Thoracic aorta (tissue), 2 donors: ENCODE data around the gene C2orf78. TPM values are rescaled to one million over a fixed set of nuclear protein-coding genes. Genes with fewer than 3 reads are reported as not detected.

ENCODE experiments used
- ATAC-seq: fragments of 150-250 bp; one replicate; pipeline ENCODE4 v1.8.0; 2017; ENCODE audit warnings: low read depth; ENCODE audit not compliant: insufficient number of reproducible peaks, low FRiP score
- DNase-seq: peaks from one replicate; pipeline ENCODE4 v3.0.0-alpha.2; 2020; ENCODE audit warnings: low spot score
- H3K27ac ChIP-seq, 2 donors: fragments of 200-600 bp; sonication (generic); 1 replicate in 1 of 2; 2 replicates in 1 of 2; pipeline ENCODE4 v1.5.1; 2016; ENCODE audit warnings: mild to moderate bottlenecking in 2 of 2, moderate library complexity in 2 of 2
- H3K27me3 ChIP-seq: fragments of 200-600 bp; sonication (generic); replicated peaks from 2 replicates; pipeline ENCODE4 v1.6.0; 2016; ENCODE audit warnings: mild to moderate bottlenecking; ENCODE audit not compliant: insufficient read depth
- H3K36me3 ChIP-seq: fragments of 200-600 bp; sonication (generic); one replicate; pipeline ENCODE4 v1.5.1; 2016
- H3K4me1 ChIP-seq, 2 donors: fragments of 200-600 bp; sonication (generic); 1 replicate in 1 of 2; 2 replicates in 1 of 2; pipeline versions ENCODE4 v1.5.1 to v1.6.0; 2016; ENCODE audit warnings: low read depth in 2 of 2, mild to moderate bottlenecking in 1 of 2; ENCODE audit not compliant: control insufficient read depth in 1 of 2
- H3K4me3 ChIP-seq: fragments of 200-600 bp; sonication (generic); 2 replicates; pipeline ENCODE4 v1.5.1; 2016; ENCODE audit warnings: mild to moderate bottlenecking
- H3K9me3 ChIP-seq: fragments of 200-600 bp; sonication (generic); 2 replicates; pipeline ENCODE4 v1.5.1; 2016
- total RNA-seq, 2 donors: library from RNA; depleted of rRNA; stranded (reverse); fragments of >200 nt; gene quantifications; one replicate each; pipeline versions ENCODE4 v1.1.0 to v1.2.3, GENCODE V29; 2016
- TF ChIP-seq, protein P1 (sequence below): fragments of 200-600 bp; sonication (generic); IDR thresholded peaks from one replicate; pipeline ENCODE4 v1.5.1; 2019; ENCODE audit warnings: antibody characterized with exemption

The C2orf78 gene
- total RNA-seq, 2 donors from 2014 or later: not detected

DNA sequence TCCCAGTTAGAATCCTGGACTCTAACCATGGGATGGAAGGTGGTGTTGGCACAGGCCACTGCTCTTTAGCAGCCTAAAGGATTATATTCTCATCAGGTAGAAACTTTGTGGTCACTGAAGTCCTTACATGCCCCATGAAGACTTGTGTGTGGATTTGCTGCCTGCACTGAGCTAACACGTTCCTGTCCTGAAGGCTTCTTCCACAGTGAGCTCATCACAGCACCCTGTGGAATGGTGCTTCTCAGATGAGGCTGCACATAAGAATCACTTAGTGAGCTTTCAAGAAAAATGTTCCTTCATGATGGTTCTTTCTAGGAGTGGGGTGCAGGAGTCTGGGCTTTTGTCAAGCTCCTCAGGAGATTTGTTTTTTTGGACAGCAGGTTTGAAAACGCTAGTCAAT is 71.5 kb downstream of the C2orf78 start:
- H3K9me3 ChIP-seq: no peaks in the 10 kb centered on the region
- H3K27me3 ChIP-seq: no peaks in the 10 kb centered on the region
- TF ChIP-seq, protein P1, sequence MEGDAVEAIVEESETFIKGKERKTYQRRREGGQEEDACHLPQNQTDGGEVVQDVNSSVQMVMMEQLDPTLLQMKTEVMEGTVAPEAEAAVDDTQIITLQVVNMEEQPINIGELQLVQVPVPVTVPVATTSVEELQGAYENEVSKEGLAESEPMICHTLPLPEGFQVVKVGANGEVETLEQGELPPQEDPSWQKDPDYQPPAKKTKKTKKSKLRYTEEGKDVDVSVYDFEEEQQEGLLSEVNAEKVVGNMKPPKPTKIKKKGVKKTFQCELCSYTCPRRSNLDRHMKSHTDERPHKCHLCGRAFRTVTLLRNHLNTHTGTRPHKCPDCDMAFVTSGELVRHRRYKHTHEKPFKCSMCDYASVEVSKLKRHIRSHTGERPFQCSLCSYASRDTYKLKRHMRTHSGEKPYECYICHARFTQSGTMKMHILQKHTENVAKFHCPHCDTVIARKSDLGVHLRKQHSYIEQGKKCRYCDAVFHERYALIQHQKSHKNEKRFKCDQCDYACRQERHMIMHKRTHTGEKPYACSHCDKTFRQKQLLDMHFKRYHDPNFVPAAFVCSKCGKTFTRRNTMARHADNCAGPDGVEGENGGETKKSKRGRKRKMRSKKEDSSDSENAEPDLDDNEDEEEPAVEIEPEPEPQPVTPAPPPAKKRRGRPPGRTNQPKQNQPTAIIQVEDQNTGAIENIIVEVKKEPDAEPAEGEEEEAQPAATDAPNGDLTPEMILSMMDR: no peak
- peaks cover 40% of the 10 kb centered on the region for H3K36me3 ChIP-seq
- H3K4me1 ChIP-seq: peaks cover 0 to 4% of the 10 kb centered on the region in 2 donors
- ATAC-seq: no peak
- H3K27ac ChIP-seq: no peak overlapping the region
- DNase-seq: no peak
- H3K4me3 ChIP-seq: no peak overlapping the region

DNA sequence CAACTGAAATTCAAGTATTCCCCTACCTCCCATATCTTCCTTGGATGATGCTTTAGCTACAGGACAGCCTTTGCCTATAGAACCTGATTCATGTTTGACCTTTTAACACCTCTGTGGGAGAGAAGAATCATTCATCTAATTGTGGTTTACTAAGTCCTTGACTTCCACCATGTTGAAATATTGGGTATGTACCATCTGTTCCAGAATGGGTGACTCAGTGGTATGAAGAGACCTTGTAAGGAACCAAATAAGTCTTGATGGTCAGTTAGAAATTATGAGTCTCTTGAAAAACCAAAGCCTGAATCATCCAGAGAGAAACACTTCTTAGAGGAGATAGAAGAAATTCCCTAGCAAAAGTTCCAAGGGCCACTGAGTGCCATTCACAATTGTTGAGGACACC is 72.2 kb downstream of the C2orf78 start:
- Histone ChIP-seq H3K27me3 (no peaks in the 10 kb centered on the region), H3K9me3 (no peaks in the 10 kb centered on the region), H3K4me3 (no peak overlapping the region), H3K27ac (no peak overlapping the region), H3K36me3 (peaks cover 45% of the 10 kb centered on the region), H3K4me1 (peaks cover 0 to 4% of the 10 kb centered on the region in 2 donors)
- no peak for DNase-seq
- ATAC-seq: no peak
- TF ChIP-seq, protein P1: no peak

DNA sequence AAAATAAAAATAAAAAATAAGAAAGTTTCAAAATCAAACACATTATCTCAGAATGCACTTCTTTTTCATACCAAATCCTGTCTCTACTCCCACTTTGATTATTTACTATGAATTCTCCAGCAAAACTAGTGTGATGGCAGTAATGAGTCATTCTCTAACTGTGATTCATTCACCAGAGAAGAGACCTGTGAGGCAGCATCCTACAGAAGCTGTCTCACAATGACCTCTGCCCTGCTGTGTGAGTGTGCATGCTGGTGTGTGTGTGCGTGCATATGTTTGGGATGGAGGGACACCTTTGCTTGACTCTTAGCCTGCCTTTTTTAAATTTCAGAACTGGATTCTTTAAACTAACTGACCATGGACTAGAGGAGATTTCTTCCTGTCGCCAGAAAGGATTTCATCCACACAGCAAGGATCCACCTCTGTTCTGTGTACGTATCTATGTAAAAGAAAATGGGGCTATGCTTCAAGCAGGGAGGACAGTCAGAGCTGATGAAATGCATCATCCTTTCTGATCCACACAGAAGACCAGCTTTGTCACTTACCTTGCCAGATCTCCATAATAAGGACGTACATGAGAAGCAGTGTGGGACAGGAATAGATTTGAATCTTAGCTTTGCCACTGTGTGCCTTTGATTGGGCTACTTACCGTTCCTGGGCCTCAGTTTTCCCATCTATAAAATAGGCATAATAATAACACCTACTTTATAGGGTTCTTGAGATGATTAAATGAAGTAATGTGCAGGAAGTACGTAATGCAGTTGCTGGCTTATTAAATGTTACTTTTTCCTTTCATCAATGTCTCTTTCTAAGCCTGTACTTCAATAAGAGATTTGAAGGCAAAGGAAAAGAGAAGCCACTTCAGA is 76.0 kb downstream of the C2orf78 start:
- H3K36me3 ChIP-seq: peaks cover 60% of the 10 kb centered on the region
- H3K9me3 ChIP-seq: no peaks in the 10 kb centered on the region
- H3K4me1 ChIP-seq: no peaks in the 10 kb centered on the region
- no peak for DNase-seq
- ATAC-seq: no peak
- TF ChIP-seq, protein P1: no peak
- H3K27me3 ChIP-seq: no peaks in the 10 kb centered on the region
- no peak overlapping the region for H3K4me3 ChIP-seq
- no peak overlapping the region for H3K27ac ChIP-seq

DNA sequence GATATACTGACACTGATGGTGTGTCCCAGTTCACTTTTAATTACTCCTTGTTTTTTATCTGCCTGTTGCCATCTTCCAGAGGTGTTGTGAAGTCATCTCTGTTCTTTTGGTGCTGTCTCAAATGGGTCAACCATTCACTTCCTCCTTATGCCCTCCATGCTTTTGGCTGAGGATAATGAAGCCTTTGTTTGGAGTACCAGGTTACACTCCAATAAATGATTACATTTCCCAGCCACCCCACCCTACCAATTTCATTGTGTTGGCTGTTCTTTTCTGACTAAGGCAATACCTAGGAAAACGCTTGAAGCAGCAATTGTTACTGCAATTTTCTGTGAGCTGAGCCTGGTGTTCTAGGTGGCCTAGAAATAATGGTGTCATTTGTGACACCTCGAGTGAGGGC is 79.0 kb downstream of the C2orf78 start:
- Histone ChIP-seq H3K4me3 (no peak overlapping the region), H3K4me1 (no peaks in the 10 kb centered on the region), H3K36me3 (peaks cover 56% of the 10 kb centered on the region), H3K9me3 (no peaks in the 10 kb centered on the region), H3K27me3 (no peaks in the 10 kb centered on the region), H3K27ac (no peak overlapping the region)
- TF ChIP-seq, protein P1: no peak
- ATAC-seq: no peak
- no peak for DNase-seq

Other genes starting within 250 kb of the C2orf78 start
- not detected for gene NAT8, start 141.8 kb upstream of the C2orf78 start, total RNA-seq
- 10 to 100 TPM; 18.9 to 26.5 TPM for gene TPRKB, start 46.8 kb upstream of the C2orf78 start, total RNA-seq
- gene DUSP11, start 4.1 kb upstream of the C2orf78 start, total RNA-seq: 10 to 100 TPM; 24.1 to 34.8 TPM
- gene STAMBP, start 44.8 kb downstream of the C2orf78 start, total RNA-seq: 10 to 100 TPM; 23.8 to 34.4 TPM
- gene ACTG2, start 108.8 kb downstream of the C2orf78 start, total RNA-seq: 100 to 1,000 TPM; 251 to 325 TPM
- gene DGUOK, start 142.7 kb downstream of the C2orf78 start, total RNA-seq: 10 to 100 TPM; 20.8 to 36.2 TPM
- 10 to 100 TPM in 1 of 2 donors, 1 to 10 TPM in 1; 8.7 to 15.8 TPM for gene TET3, start 200.7 kb downstream of the C2orf78 start, total RNA-seq